HepG2 (cell line): ENCODE data around the gene EMILIN1. TPM values are rescaled to one million over a fixed set of nuclear protein-coding genes. Genes with fewer than 3 reads are reported as not detected.

Experiments
- ATRX ChIP-seq: sonication (generic); formaldehyde crosslinking; IDR thresholded peaks from 2 replicates; pipeline ENCODE4 v1.4.0; 2020; ENCODE audit warnings: missing genetic modification reagents, borderline replicate concordance
- BRD4 ChIP-seq: sonication (generic); formaldehyde crosslinking; IDR thresholded peaks from 2 replicates; pipeline ENCODE4 v1.4.0; 2020; ENCODE audit warnings: missing genetic modification reagents
- HDAC1 ChIP-seq: sonication (generic); formaldehyde crosslinking; IDR thresholded peaks from 2 replicates; pipeline ENCODE4 v1.5.1; 2020; ENCODE audit warnings: mild to moderate bottlenecking, missing genetic modification reagents
- HNRNPH1 ChIP-seq: fragments of 200-400 bp; formaldehyde crosslinking; optimal IDR thresholded peaks from 2 replicates; pipeline ENCODE3; 2017; ENCODE audit warnings: mild to moderate bottlenecking, low read depth, low read length
- LCORL ChIP-seq, 2 experiments: fragments of 450-650 bp in 1 of 2; sonication (generic) in 1 of 2; formaldehyde crosslinking in 1 of 2; IDR thresholded peaks; 2 replicates each; pipeline versions ENCODE4 v1.5.0 to v1.6.1; 2017 to 2020; ENCODE audit warnings: antibody characterized with exemption in 1 of 2, missing genetic modification reagents in 1 of 2
- POLR2A ChIP-seq, 2 experiments: IDR thresholded peaks; 2 replicates each; pipeline ENCODE4 v1.6.1; 2011; ENCODE audit warnings: low read depth in 2 of 2, low read length in 2 of 2, mild to moderate bottlenecking in 1 of 2, moderate library complexity in 1 of 2; ENCODE audit not compliant: insufficient read depth in 1 of 2
- RARA ChIP-seq: IDR thresholded peaks from 2 replicates; pipeline ENCODE4 v1.6.1; 2016; ENCODE audit warnings: missing genetic modification reagents, missing compliant biosample characterization
- RCOR2 ChIP-seq: IDR thresholded peaks from 2 replicates; pipeline ENCODE4 v1.6.1; 2016; ENCODE audit warnings: missing biosample characterization, missing genetic modification reagents
- SMAD1 ChIP-seq: sonication (generic); formaldehyde crosslinking; IDR thresholded peaks from 2 replicates; pipeline ENCODE4 v1.4.0; 2020; ENCODE audit warnings: missing genetic modification reagents, low read depth, mild to moderate bottlenecking, borderline replicate concordance
- SRSF1 ChIP-seq: fragments of 200-400 bp; formaldehyde crosslinking; optimal IDR thresholded peaks from 2 replicates; pipeline ENCODE3; 2017; ENCODE audit warnings: mild to moderate bottlenecking, low read depth, low read length, moderate library complexity
- ZBTB3 ChIP-seq: sonication (generic); formaldehyde crosslinking; IDR thresholded peaks from 2 replicates; pipeline ENCODE4 v1.4.0; 2020; ENCODE audit warnings: low read depth, mild to moderate bottlenecking, moderate library complexity, missing genetic modification reagents, borderline replicate concordance
- ZBTB7A ChIP-seq: sonication (generic); formaldehyde crosslinking; IDR thresholded peaks from 2 replicates; pipeline ENCODE4 v1.8.0; 2022; ENCODE audit warnings: mild to moderate bottlenecking, missing genetic modification reagents
- ZNF407 ChIP-seq: sonication (generic); formaldehyde crosslinking; IDR thresholded peaks from one replicate; pipeline ENCODE4 v1.5.1; 2020; ENCODE audit warnings: mild to moderate bottlenecking, missing genetic modification reagents; ENCODE audit errors: not compliant biosample characterization
- polyA plus RNA-seq, 8 experiments: library from polyadenylated mRNA; depleted of rRNA in 3 of 8; stranded (reverse) in 7 of 8; unstranded in 1 of 8; fragments of >200 nt; fragmentation: Illumina TruSeq in 4 of 8; extraction: Trizol in 4 of 8; gene quantifications; 2 replicates each; pipeline versions ENCODE4 v1.2.1 to v1.2.3, GENCODE V29; 2011 to 2016; ENCODE audit warnings: low read depth in 4 of 8, missing spikeins in 1 of 8, mixed read lengths in 1 of 8; ENCODE audit not compliant: insufficient read depth in 1 of 8
- total RNA-seq, 5 experiments: library from RNA; depleted of rRNA; stranded (reverse); fragments of >200 nt; fragmentation: Illumina TruSeq; extraction: Trizol; gene quantifications; 2 replicates each; pipeline ENCODE4 v1.2.3, GENCODE V29; 2016; ENCODE audit warnings: low read depth in 1 of 5
- TF ChIP-seq, protein P1 (sequence below): sonication (generic); formaldehyde crosslinking; IDR thresholded peaks from 2 replicates; pipeline ENCODE4 v1.5.0; 2020; ENCODE audit warnings: missing genetic modification reagents, mild to moderate bottlenecking, borderline replicate concordance

EMILIN1 gene
- total and polyA plus RNA-seq, 2 of the 13 experiments (the other 11 are each of a cell fraction or from before 2014, with no cell fraction given): 8.1 to 9.7 TPM

GRCh38 chr2:27095745-27096651, 17.6 kb downstream of the EMILIN1 start (continued):
- TF ChIP-seq ZNF407 (CRISPR knock-in tag): no peak
- no peak for TF ChIP-seq LCORL (IDR thresholded peaks at IDR 0.05)
- TF ChIP-seq LCORL (CRISPR knock-in tag; IDR thresholded peaks at IDR 0.05): peak; percentile 97
- TF ChIP-seq ATRX (CRISPR knock-in tag): no peak
- 0 out of 2 replicates have a peak, but pooled peaks have one; percentile 80 for TF ChIP-seq SMAD1
- TF ChIP-seq SRSF1: peak; percentile 54
- TF ChIP-seq, protein P1, sequence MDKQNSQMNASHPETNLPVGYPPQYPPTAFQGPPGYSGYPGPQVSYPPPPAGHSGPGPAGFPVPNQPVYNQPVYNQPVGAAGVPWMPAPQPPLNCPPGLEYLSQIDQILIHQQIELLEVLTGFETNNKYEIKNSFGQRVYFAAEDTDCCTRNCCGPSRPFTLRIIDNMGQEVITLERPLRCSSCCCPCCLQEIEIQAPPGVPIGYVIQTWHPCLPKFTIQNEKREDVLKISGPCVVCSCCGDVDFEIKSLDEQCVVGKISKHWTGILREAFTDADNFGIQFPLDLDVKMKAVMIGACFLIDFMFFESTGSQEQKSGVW: peak; percentile 96; the same call in 1 of the 2 replicates
- no peak for TF ChIP-seq ZBTB3
- TF ChIP-seq BRD4: peak; percentile 96
- peak; percentile 80 for TF ChIP-seq ZBTB7A
- TF ChIP-seq RCOR2 (CRISPR knock-in tag): peak; percentile 92
- TF ChIP-seq HNRNPH1: peak; percentile 50
- 0 out of 4 replicates have a peak, but pooled peaks of 1 of the 2 experiments have one; percentile 30 for TF ChIP-seq POLR2A (IDR thresholded peaks at IDR 0.05; ENCODE audit: insufficient read depth in 1 of 2, low read depth in 2 of 2, low read length in 2 of 2)
- peak; percentile 93 for TF ChIP-seq RARA (CRISPR knock-in tag)
- TF ChIP-seq HDAC1 (CRISPR knock-in tag): peak; percentile 92
